Ramos (cell line): ENCODE measurements around the gene ZFYVE28.
"Not testable (repeated sequence)": the region's sequence is repeated elsewhere in the genome, so short reads cannot be mapped to it uniquely, and the experiment has no call there.

Experiments used
- in situ Hi-C: fragments of 300-500 bp; cut with MboI; formaldehyde crosslinking; loops from one replicate; pipeline ENCODE4 v1.14.3; 2022; ENCODE audit warnings: low sequenced_read_pairs; ENCODE audit not compliant: unreplicated experiment

ZFYVE28 gene

GRCh38 chr4:2429945-2430757, 11.7 kb upstream of the ZFYVE28 start:
- in situ Hi-C loops, result not testable (repeated sequence)

GRCh38 chr4:2428496-2429213, 10.2 kb upstream of the ZFYVE28 start:
- in situ Hi-C loops, result no loop called here

GRCh38 chr4:2427383-2428334, 9.2 kb upstream of the ZFYVE28 start:
- in situ Hi-C loops, result no loop called here

GRCh38 chr4:2426711-2427275, 8.3 kb upstream of the ZFYVE28 start:
- in situ Hi-C loops, result no loop called here

- in situ Hi-C loops, result no loop called here
Measured at GRCh38 chr4:2426069-2426397, 7.6 kb upstream of the ZFYVE28 start.

GRCh38 chr4:2425386-2426068, 7.1 kb upstream of the ZFYVE28 start:
- in situ Hi-C loops, result no loop called here

- in situ Hi-C loops, result no loop called here
Measured at GRCh38 chr4:2424581-2424980, 6.1 kb upstream of the ZFYVE28 start.

- in situ Hi-C loops, result no loop called here
Measured at GRCh38 chr4:2423695-2424094, 5.2 kb upstream of the ZFYVE28 start.

GRCh38 chr4:2423066-2423465, 4.6 kb upstream of the ZFYVE28 start:
- in situ Hi-C loops, result no loop called here

- in situ Hi-C loops, result no loop called here
Measured at GRCh38 chr4:2421928-2422327, 3.5 kb upstream of the ZFYVE28 start.

GRCh38 chr4:2419814-2420213, 1.4 kb upstream of the ZFYVE28 start:
- in situ Hi-C loops, result no loop called here

GRCh38 chr4:2418650-2419571, 466 bp upstream of the ZFYVE28 start, which contains the start of gene CFAP99:
Gene CFAP99, plus strand, starts transcription at chr4:2418955.
- in situ Hi-C loops, result no loop called here

- in situ Hi-C loops, result no loop called here
Measured at GRCh38 chr4:2417226-2417764, 1.1 kb downstream of the ZFYVE28 start.

- in situ Hi-C loops, result no loop called here
Measured at GRCh38 chr4:2416564-2417225, 1.8 kb downstream of the ZFYVE28 start.

GRCh38 chr4:2415881-2416563, 2.4 kb downstream of the ZFYVE28 start:
- in situ Hi-C loops, result no loop called here

- in situ Hi-C loops, result no loop called here
Measured at GRCh38 chr4:2415213-2415612, 3.2 kb downstream of the ZFYVE28 start.

- in situ Hi-C loops, result no loop called here
Measured at GRCh38 chr4:2413821-2414610, 4.4 kb downstream of the ZFYVE28 start.
